Measurements from ENCODE around the gene SLC3A2.

DNA sequence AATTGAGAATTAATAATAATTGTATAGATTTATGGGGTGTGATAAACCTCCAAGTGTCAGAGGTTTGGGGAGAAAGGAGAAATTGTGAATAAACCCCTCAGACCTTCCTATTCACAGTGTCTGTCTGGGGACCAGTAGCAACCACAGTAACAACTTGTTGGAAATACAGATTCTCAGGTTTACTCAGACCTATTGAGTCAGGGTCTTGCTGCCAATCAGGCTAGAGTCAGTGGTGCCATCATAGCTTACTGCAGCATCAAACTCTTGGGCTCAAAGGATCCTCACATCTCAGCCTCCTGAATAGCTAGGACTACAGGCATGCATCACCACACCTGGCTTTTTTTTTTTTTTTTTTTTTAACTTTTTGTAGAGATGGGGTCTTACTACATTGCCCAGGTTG lies 17.3 kb downstream of the SLC3A2 start:
- no peak for TF ChIP-seq CTCF (IDR thresholded peaks at IDR 0.05; ENCODE audit: poor library complexity)
- TF ChIP-seq EZH2 (IDR thresholded peaks at IDR 0.05; ENCODE audit: borderline replicate concordance): no peak
- no peak for TF ChIP-seq EZH2phosphoT487 (IDR thresholded peaks at IDR 0.05; ENCODE audit: low read depth, severe bottlenecking, unreplicated experiment)
